Measurements from ENCODE around the gene FRMD6. TPM values are rescaled to one million over a fixed set of nuclear protein-coding genes. Genes with fewer than 3 reads are reported as not detected.
"Not testable (repeated sequence)": the region's sequence is repeated elsewhere in the genome, so short reads cannot be mapped to it uniquely, and the experiment has no call there.

Gene FRMD6
- polyA plus RNA-seq, 10 donors, result 22.3 to 40.8 (median 30.4) TPM

GRCh38 chr14:51717766-51718165, 66.1 kb downstream of the FRMD6 start:
- DNase-seq, result no peak

GRCh38 chr14:51719955-51720354, 68.2 kb downstream of the FRMD6 start:
- no peak for DNase-seq

GRCh38 chr14:51723990-51724389, 72.3 kb downstream of the FRMD6 start:
- DNase-seq, result no peak

- no peak for DNase-seq
Measured at GRCh38 chr14:51724650-51725049, 72.9 kb downstream of the FRMD6 start.

- no peak for DNase-seq
Measured at GRCh38 chr14:51725061-51725460, 73.4 kb downstream of the FRMD6 start.

- DNase-seq, result no peak
Measured at GRCh38 chr14:51726166-51726899, 74.6 kb downstream of the FRMD6 start.

GRCh38 chr14:51727526-51727925, 75.8 kb downstream of the FRMD6 start:
- no peak for DNase-seq

- DNase-seq, result no peak
Measured at GRCh38 chr14:51730098-51730497, 78.4 kb downstream of the FRMD6 start.

GRCh38 chr14:51730684-51731083, 79.0 kb downstream of the FRMD6 start:
- no peak for DNase-seq

- DNase-seq, result no peak
Measured at GRCh38 chr14:51732494-51733112, 80.9 kb downstream of the FRMD6 start.

GRCh38 chr14:51733147-51733546, 81.4 kb downstream of the FRMD6 start:
- DNase-seq, result no peak

GRCh38 chr14:51735851-51736250, 84.1 kb downstream of the FRMD6 start:
- no peak for DNase-seq

GRCh38 chr14:51738754-51739153, 87.0 kb downstream of the FRMD6 start:
- DNase-seq, result no peak

- no peak for DNase-seq
Measured at GRCh38 chr14:51743588-51744000, 91.9 kb downstream of the FRMD6 start.

- DNase-seq, result no peak
Measured at GRCh38 chr14:51744372-51745130, 92.8 kb downstream of the FRMD6 start.

- not testable (repeated sequence) for DNase-seq
Measured at GRCh38 chr14:51746823-51747222, 95.1 kb downstream of the FRMD6 start.

- peak in 1 of 3 donors; percentile 11 for DNase-seq
Measured at GRCh38 chr14:51750542-51750941, 98.8 kb downstream of the FRMD6 start.

- not testable (repeated sequence) for DNase-seq
Measured at GRCh38 chr14:51751611-51752345, 100.1 kb downstream of the FRMD6 start.

GRCh38 chr14:51757756-51758155, 106.0 kb downstream of the FRMD6 start:
- DNase-seq, result not testable (repeated sequence)

GRCh38 chr14:51759950-51760349, 108.2 kb downstream of the FRMD6 start:
- DNase-seq, result no peak

- DNase-seq, result not testable (repeated sequence)
Measured at GRCh38 chr14:51765726-51766125, 114.0 kb downstream of the FRMD6 start.

GRCh38 chr14:51766586-51766985, 114.9 kb downstream of the FRMD6 start:
- not testable (repeated sequence) for DNase-seq

Measured in muscle of back (tissue), 11 donors.